K562 (cell line): ENCODE measurements around the gene NDUFAF3. TPM values are rescaled to one million over a fixed set of nuclear protein-coding genes. Genes with fewer than 3 reads are reported as not detected.
A peak's percentile ranks its signal among the peaks of the same experiment; 100 is the strongest.

Experiments used
- ATAC-seq: fragments of 200-7000 bp; cut with Tn5 transposase; 3 replicates; pipeline ENCODE4 v1.9.1; 2020; ENCODE audit warnings: moderate library complexity
- BruUV-seq: library from RNA; stranded (reverse); fragments of 400-500 nt; replicated peaks from 2 replicates; lab custom pipeline; 2021; lab: Mats Ljungman, UMichigan
- CTCF ChIA-PET: fragments of 300-600 bp; formaldehyde crosslinking; extraction: SDS; loops from one replicate; lab custom pipeline; 2021; ENCODE audit warnings: low intra/inter-chr PET ratio; lab: Yijun Ruan, JAX
- POLR2A ChIA-PET: fragments of 300-600, 350-650 bp; sonication (Branson Sonifier 250); formaldehyde crosslinking; extraction: SDS; loops from one replicate; lab custom pipeline; 2021; ENCODE audit warnings: antibody characterized with exemption, inconsistent platforms; lab: Yijun Ruan, JAX
- DNase-seq, 4 experiments: peaks; one replicate each; pipeline versions ENCODE4 v3.0.0 to v3.0.0-alpha.2; 2011 to 2018; ENCODE audit warnings: low spot score in 3 of 4, mixed read lengths in 3 of 4; ENCODE audit errors: extremely low read depth in 1 of 4
- FAIRE-seq: peaks from 2 replicates; lab custom pipeline; 2011; peaks lifted over from hg19 to GRCh38; lab: Jason Lieb, UNC
- H2AFZ ChIP-seq: 2 replicates; pipeline ENCODE4 v1.6.0; 2011; ENCODE audit warnings: low read depth, low read length, control low read depth, inconsistent platforms
- H3K27ac ChIP-seq: fragments of 200-600 bp; 3 replicates; pipeline ENCODE4 v1.8.0; 2011; ENCODE audit warnings: low read depth, mild to moderate bottlenecking, control low read depth, inconsistent platforms, low read length, moderate library complexity, mixed read lengths; ENCODE audit errors: extremely low read depth
- H3K27me3 ChIP-seq, 2 experiments: fragments of 300-600 bp in 1 of 2; 2 replicates in 1 of 2; 3 replicates in 1 of 2; pipeline versions ENCODE4 v1.6.0 to v1.8.0; 2011; ENCODE audit warnings: inconsistent platforms in 2 of 2, low read length in 2 of 2, mild to moderate bottlenecking in 1 of 2, mixed read lengths in 1 of 2, moderate library complexity in 1 of 2; ENCODE audit not compliant: control insufficient read depth in 2 of 2, insufficient read depth in 2 of 2
- H3K36me3 ChIP-seq: fragments of 300-600 bp; 3 replicates; pipeline ENCODE4 v1.8.0; 2011; ENCODE audit warnings: mild to moderate bottlenecking, low read length, inconsistent platforms; ENCODE audit not compliant: control insufficient read depth, insufficient read depth
- H3K4me1 ChIP-seq, 2 experiments: fragments of 200-600 bp in 1 of 2; replicated peaks in 1 of 2; 2 replicates in 1 of 2; 3 replicates in 1 of 2; pipeline versions ENCODE4 v1.5.1 to v1.8.0; 2011; ENCODE audit warnings: inconsistent platforms in 2 of 2, low read length in 2 of 2, mild to moderate bottlenecking in 1 of 2, mixed read lengths in 1 of 2, moderate library complexity in 1 of 2; ENCODE audit not compliant: control insufficient read depth in 2 of 2, insufficient read depth in 2 of 2
- H3K4me2 ChIP-seq: 2 replicates; pipeline ENCODE4 v1.6.1; 2011; ENCODE audit warnings: low read length, control low read depth, inconsistent platforms, mixed read lengths; ENCODE audit not compliant: insufficient read depth
- H3K4me3 ChIP-seq: fragments of 200-600 bp; sonication (generic), shearing (Covaris generic); 2 replicates; pipeline ENCODE4 v1.5.1; 2016; ENCODE audit warnings: control low read depth, inconsistent platforms
- H3K79me2 ChIP-seq: fragments of 200-600 bp; 3 replicates; pipeline ENCODE4 v1.8.0; 2011; ENCODE audit warnings: low read length, inconsistent platforms; ENCODE audit not compliant: control insufficient read depth, insufficient read depth
- H3K9ac ChIP-seq, 2 experiments: 2 replicates each; pipeline versions ENCODE4 v1.6.0 to v1.6.1; 2011; ENCODE audit warnings: low read depth in 2 of 2, low read length in 2 of 2, control low read depth in 1 of 2, inconsistent platforms in 1 of 2, mild to moderate bottlenecking in 1 of 2, mixed read lengths in 1 of 2; ENCODE audit not compliant: insufficient read depth in 1 of 2
- H3K9me1 ChIP-seq: one replicate; pipeline ENCODE4 v1.6.0; 2011; ENCODE audit warnings: inconsistent platforms, mild to moderate bottlenecking, low read length, moderate library complexity; ENCODE audit not compliant: control insufficient read depth, insufficient read depth
- H3K9me3 ChIP-seq: replicated peaks from 2 replicates; pipeline ENCODE4 v1.5.1; 2011; ENCODE audit warnings: low read depth, low read length, inconsistent platforms; ENCODE audit not compliant: control insufficient read depth, insufficient read depth
- H4K20me1 ChIP-seq: replicated peaks from 2 replicates; pipeline ENCODE4 v1.6.1; 2011; ENCODE audit warnings: low read length, inconsistent platforms, mixed read lengths; ENCODE audit not compliant: control insufficient read depth, insufficient read depth
- C11orf30 ChIP-seq: fragments of 450-650 bp; IDR thresholded peaks from 2 replicates; pipeline ENCODE4 v1.6.1; 2016; ENCODE audit warnings: low read depth, mild to moderate bottlenecking
- FOSL1 ChIP-seq: fragments of 200-800 bp; sonication (Bioruptor generic); conservative IDR thresholded peaks from 2 replicates; pipeline ENCODE4 v1.6.1; 2016; ENCODE audit warnings: missing genetic modification characterization, missing compliant biosample characterization
- MAFG ChIP-seq: fragments of 450-650 bp; conservative IDR thresholded peaks from 2 replicates; pipeline ENCODE4 v1.6.1; 2016; ENCODE audit warnings: missing genetic modification characterization, missing compliant biosample characterization
- ZNF316 ChIP-seq: fragments of 450-650 bp; IDR thresholded peaks from 2 replicates; pipeline ENCODE4 v1.6.1; 2016
- in situ Hi-C: fragments of 300-500 bp; cut with MboI; formaldehyde crosslinking; loops from 4 replicates; pipeline ENCODE4 v1.15.0; 2018; ENCODE audit warnings: inconsistent platforms, mixed read lengths
- intact Hi-C: fragments of 100-400 bp; cut with micrococcal nuclease; formaldehyde crosslinking; loops from 2 replicates; pipeline ENCODE4 v1.14.2; 2022
- polyA plus RNA-seq, 8 experiments: library from polyadenylated mRNA; depleted of rRNA in 4 of 8; stranded (reverse) in 5 of 8; unstranded in 3 of 8; fragments of >200 nt; fragmentation: Nextera tagmentation in 2 of 8; fragmentation: Illumina TruSeq in 1 of 8; extraction: Ambion mirVana in 2 of 8; extraction: Trizol in 1 of 8; gene quantifications; 2 replicates each; pipeline versions ENCODE4 v1.2.1 to v1.2.3, GENCODE V29; 2011 to 2014; ENCODE audit warnings: inconsistent platforms in 1 of 8, missing spikeins in 1 of 8
- total RNA-seq, 7 experiments: library from RNA; depleted of rRNA in 6 of 7; stranded (reverse); fragments of >200 nt in 6 of 7; fragmentation: Illumina TruSeq in 2 of 7; extraction: Trizol in 2 of 7; gene quantifications; 2 replicates each; pipeline versions ENCODE4 v1.2.1 to v1.2.3, GENCODE V29; 2011 to 2021; ENCODE audit warnings: low replicate concordance in 1 of 7
- TF ChIP-seq, protein P1 (sequence below), 2 experiments: IDR thresholded peaks; 2 replicates each; pipeline ENCODE4 v1.6.1; 2012; ENCODE audit warnings: improper control_type of control experiment in 2 of 2, low read depth in 2 of 2, low read length in 2 of 2, borderline replicate concordance in 1 of 2

The NDUFAF3 gene
- total and polyA plus RNA-seq, 9 of the 15 experiments (the other 6 are each of a cell fraction or from before 2014, with no cell fraction given) = 17.0 to 127 (median 36.3) TPM

DNA sequence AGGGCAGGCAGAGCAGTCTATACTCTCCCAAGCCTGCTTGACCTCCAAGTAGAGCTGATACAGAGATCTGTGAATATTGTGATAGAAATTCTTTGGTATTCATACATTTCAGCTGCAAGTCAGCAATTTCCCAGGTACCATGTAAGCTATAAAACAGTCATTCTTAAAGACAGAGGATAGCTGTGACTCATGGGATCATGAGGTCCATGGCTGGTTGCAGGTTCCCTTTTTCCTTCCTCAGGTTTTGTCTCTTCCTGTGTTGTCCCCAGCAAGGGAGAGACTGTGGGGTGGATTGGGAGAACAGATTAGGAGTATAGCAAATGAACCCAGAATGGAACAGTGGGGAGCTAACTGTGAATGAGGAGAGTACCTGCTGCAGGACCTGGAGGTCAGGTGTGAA is 37.3 kb upstream of the NDUFAF3 start:
- Histone ChIP-seq H3K9me3 (no peaks in the 10 kb centered on the region), H3K4me1 (peaks cover 7 to 9% of the 10 kb centered on the region in 2 experiments), H3K79me2 (no peaks in the 10 kb centered on the region), H3K27me3 (no peaks in the 10 kb centered on the region), H3K4me3 (no peak overlapping the region), H3K4me2 (no peak overlapping the region), H2AFZ (no peak overlapping the region), H4K20me1 (no peaks in the 10 kb centered on the region), H3K9ac (no peak overlapping the region), H3K9me1 (no peaks in the 10 kb centered on the region), H3K36me3 (peaks cover 53% of the 10 kb centered on the region; the same call in 2 of the 3 replicates), H3K27ac (no peak overlapping the region)
- no peak for ATAC-seq
- in situ Hi-C loops (no loop called here), intact Hi-C loops (loop anchor here (5.0 kb wide), 1 partner anchor 173 kb away; no protein-coding TSS in a partner anchor)
- no TSS peak for BruUV-seq
- ChIA-PET CTCF (no interaction called here), POLR2A (interaction anchor here (0.6 to 1.1 kb wide), 3 partner anchors 11 to 110 kb away, joined by 3 to 5 read pairs (median 4); partner anchors contain the start of gene WDR6)
- no peak for FAIRE-seq
- no peak for DNase-seq
- TF ChIP-seq, protein P1, sequence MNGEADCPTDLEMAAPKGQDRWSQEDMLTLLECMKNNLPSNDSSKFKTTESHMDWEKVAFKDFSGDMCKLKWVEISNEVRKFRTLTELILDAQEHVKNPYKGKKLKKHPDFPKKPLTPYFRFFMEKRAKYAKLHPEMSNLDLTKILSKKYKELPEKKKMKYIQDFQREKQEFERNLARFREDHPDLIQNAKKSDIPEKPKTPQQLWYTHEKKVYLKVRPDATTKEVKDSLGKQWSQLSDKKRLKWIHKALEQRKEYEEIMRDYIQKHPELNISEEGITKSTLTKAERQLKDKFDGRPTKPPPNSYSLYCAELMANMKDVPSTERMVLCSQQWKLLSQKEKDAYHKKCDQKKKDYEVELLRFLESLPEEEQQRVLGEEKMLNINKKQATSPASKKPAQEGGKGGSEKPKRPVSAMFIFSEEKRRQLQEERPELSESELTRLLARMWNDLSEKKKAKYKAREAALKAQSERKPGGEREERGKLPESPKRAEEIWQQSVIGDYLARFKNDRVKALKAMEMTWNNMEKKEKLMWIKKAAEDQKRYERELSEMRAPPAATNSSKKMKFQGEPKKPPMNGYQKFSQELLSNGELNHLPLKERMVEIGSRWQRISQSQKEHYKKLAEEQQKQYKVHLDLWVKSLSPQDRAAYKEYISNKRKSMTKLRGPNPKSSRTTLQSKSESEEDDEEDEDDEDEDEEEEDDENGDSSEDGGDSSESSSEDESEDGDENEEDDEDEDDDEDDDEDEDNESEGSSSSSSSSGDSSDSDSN (IDR thresholded peaks at IDR 0.05; ENCODE audit: borderline replicate concordance in 1 of 2, low read depth in 2 of 2, low read length in 2 of 2) = no peak
- TF ChIP-seq FOSL1 (tag) = peak; percentile 60
- 0 out of 2 replicates have a peak, but pooled peaks have one; percentile 12 for TF ChIP-seq MAFG (tag)
- TF ChIP-seq C11orf30 = peak; percentile 45
- peak; percentile 20; the same call in 1 of the 2 replicates for TF ChIP-seq ZNF316
- TF ChIP-seq, all 486 proteins: peak for 4
